Measurements from ENCODE around the gene DDB1. TPM values are rescaled to one million over a fixed set of nuclear protein-coding genes. Genes with fewer than 3 reads are reported as not detected.
A peak's percentile ranks its signal among the peaks of the same experiment; 100 is the strongest.

Gene DDB1
- total and polyA plus RNA-seq, 2 of the 13 experiments (the other 11 are each of a cell fraction or from before 2014, with no cell fraction given), result 217 to 266 TPM

DNA sequence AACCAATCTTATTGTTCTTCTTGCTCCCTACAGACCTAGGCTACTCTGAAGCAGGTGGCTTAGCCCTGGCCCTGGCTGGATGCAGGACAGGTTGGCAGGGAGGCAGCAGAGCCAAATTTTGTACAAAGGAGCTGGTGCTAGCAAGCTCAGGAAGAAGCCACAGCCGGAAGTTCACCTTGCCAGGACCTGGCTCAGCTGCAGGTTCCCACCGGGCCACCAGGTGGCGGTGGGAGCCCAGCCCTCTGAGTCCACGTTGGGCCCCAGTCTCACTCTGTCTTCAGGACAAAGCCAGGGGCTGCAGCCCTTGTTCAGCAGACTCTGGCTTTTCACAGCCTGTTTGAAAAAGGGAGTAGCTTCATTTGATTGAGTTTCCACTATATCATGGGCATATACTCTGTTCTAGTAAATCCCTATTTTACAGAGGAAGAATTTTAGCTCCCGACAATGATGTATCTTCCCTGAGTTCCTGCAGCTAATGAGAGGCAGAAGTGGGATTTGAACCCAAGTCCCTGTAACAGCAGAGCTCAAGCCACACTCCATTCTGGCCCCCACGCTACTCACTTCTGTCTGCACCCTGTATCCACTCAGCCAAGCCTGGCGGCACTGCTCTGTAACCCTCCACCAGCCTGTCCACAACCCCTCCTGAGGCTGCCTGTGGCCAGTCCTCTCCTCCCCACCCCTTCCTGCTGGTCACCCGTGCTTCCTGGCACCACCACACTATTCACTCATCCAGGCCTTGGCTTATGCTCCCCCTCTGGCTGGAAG, 3.4 kb upstream of the DDB1 start (continued):
- TF ChIP-seq PRDM10 (CRISPR knock-in tag; IDR thresholded peaks at IDR 0.05; ENCODE audit: low read depth) (no peak), MLXIP (CRISPR knock-in tag; IDR thresholded peaks at IDR 0.05; ENCODE audit: borderline replicate concordance) (no peak), AGO2 (optimal IDR thresholded peaks at IDR 0.05; ENCODE audit: low read depth, low read length) (no peak), TAF1 (CRISPR knock-in tag; IDR thresholded peaks at IDR 0.05) (peak; percentile 46; the same call in 1 of the 2 replicates), HBP1 (CRISPR knock-in tag; IDR thresholded peaks at IDR 0.05; ENCODE audit: low read depth) (peak; percentile 79; the same call in 1 of the 2 replicates), GATA4 (IDR thresholded peaks at IDR 0.05; ENCODE audit: borderline replicate concordance, low read depth) (no peak), BRCA1 (CRISPR knock-in tag; IDR thresholded peaks at IDR 0.05) (no peak), KLF9 (CRISPR knock-in tag; IDR thresholded peaks at IDR 0.05; ENCODE audit: low read depth) (no peak), SMC3 (IDR thresholded peaks at IDR 0.05; ENCODE audit: low read length) (peak; percentile 77), ZC3H13 (CRISPR knock-in tag; IDR thresholded peaks at IDR 0.05) (no peak), ZBTB7B (CRISPR knock-in tag; IDR thresholded peaks at IDR 0.05) (0 out of 2 replicates have a peak, but pooled peaks have one; percentile 23), ZBTB38 (CRISPR knock-in tag; IDR thresholded peaks at IDR 0.05) (peak; percentile 47; the same call in 1 of the 2 replicates), STAG1 (CRISPR knock-in tag; IDR thresholded peaks at IDR 0.05) (peak; percentile 87), MAZ (IDR thresholded peaks at IDR 0.05; ENCODE audit: borderline replicate concordance, low read depth, low read length) (no peak), MAZ (CRISPR knock-in tag; IDR thresholded peaks at IDR 0.05; ENCODE audit: low read depth) (peak; percentile 52; the same call in 1 of the 2 replicates), ZBTB10 (CRISPR knock-in tag; IDR thresholded peaks at IDR 0.05; ENCODE audit: borderline replicate concordance) (no peak), HDAC1 (CRISPR knock-in tag; IDR thresholded peaks at IDR 0.05) (peak; percentile 42; the same call in 1 of the 2 replicates)
